IPS DF 4.7 (cell line): ENCODE results near the gene PGGHG.

Source experiments
- DNase-seq: peaks from one replicate; pipeline ENCODE4 v3.0.0-alpha.2; 2013; ENCODE audit warnings: low spot score; ENCODE audit errors: extremely low read depth

PGGHG gene

DNA sequence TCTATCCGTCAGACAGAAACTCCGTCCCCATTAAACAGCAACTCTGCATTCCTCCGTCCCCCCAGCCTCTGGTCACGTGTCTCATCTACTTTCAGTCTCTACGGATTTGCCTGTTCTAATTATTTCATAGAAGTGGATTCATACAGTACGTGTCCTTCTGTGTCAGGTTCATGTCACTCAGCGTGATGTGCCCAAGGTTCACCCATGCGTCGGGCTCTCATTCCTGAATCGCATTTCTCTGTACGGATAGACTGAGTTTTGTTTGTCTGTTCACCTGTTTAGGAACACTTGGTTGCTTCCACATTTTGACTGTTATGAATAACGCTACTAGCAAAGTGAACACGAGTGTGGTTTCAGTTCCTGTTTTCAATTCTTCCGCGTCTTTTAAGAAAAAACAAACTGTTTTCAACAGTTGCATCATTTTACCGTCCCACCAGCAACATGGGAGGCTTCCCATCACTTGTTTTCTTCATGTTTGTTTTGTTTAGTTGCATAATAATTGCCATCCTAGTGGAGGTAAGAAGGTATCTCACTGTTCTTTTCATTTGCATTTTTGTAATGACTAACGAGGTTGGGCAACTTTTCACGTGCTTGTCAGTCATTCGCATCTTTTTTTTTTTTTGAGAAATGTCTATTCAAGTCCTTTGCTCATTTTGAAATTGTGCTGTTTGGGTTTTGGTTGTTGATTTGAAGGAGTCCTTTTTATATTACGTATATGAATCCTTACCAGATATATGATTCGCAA lies 19.6 kb upstream of the PGGHG start:
- no peak for DNase-seq

DNA sequence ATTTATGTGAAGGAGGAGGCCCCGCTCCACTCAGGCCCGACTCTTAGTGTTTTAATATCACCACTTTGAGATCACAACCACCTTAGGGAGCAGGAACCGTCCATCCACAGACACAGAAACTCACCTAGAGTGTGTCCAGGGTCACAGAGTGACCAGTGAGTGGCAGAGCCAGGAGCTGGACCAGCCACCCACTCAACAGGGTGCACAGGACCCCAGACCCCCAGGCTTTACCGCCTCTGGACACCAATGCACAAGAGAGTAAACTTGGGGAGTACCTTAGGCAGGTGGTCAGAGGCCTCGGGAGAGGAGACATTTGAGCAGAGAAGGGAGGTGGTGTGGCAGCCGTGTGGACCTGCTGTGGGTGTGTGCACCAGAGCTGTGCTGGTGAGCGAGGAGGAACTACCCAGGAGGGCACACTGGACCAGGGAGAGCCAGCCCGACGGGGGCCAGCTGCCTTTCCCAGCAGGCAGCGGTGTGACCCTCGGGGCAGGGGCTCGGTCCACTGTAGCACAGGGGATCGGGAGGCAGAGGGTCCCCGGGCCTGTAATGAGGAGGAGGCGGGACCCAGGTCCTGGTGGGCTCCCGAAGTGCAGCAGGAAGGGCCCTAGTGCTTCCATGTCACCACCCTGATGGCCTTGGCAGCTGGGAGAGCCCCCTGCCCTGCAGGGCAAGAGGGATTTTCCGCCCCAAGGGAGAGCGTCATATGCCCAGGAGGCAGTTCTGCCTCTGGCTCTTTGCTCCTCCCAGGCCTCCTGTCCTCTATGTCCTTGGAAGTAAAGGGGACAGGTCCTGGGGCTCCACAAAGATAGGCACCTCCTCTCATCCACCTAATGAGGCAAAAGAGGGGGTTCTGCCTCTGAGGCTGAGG lies 18.2 kb upstream of the PGGHG start:
- no peak for DNase-seq

DNA sequence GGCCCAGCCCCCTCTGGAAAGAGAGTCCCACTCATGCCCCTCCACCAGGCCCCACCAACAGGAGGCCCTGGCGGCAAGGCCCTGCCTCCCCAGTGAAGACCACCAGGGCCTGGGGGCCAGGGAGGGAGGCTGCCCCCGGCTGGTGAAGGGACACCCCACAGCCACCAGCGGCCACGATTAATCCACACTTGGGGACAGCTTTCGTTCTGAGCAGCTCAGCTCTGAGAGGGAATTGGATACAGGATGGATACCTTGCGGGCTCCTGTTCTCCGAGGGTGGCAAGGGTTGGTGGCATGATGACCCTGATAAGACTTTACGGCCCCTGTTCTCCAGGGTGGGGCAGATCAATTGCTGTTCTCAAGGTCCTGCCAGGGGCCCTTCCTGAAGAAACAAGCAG lies 17.6 kb upstream of the PGGHG start:
- no peak for DNase-seq

DNA sequence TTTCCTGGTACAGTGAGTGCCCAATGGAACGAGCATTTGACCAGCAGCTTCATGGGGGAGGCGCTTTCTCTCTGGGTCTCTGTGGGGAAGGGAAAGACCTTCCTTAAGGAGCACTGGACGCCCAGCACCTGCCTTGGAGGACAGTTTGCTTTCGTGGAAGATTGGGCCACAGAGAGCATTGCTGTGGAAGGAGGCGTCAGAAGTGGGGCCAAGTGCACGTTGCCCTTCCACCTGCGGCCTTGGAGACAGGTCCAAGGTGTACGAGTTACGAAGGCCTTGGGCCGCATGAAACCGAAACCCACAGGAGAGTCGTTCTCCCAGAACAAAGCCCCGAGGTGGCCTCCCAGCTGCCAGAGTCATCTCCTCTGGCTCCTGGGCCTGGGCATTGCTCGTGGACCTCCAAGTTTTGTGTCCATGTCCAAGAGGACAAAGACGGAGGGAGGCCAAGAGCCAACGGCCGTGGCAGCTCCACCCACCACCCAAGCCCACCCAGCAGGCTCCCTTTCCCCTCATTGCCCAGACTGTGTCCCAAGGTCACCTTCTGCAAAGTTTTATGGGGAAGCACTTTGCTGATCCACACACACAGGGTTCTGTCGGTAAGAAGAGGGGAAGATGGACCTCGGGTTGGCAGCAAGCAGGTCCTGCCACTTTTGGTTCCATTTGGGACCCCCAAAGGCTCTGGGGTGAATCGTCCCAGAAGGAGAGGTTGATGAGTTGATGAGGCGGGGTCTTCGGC lies 16.6 kb upstream of the PGGHG start:
- no peak for DNase-seq

DNA sequence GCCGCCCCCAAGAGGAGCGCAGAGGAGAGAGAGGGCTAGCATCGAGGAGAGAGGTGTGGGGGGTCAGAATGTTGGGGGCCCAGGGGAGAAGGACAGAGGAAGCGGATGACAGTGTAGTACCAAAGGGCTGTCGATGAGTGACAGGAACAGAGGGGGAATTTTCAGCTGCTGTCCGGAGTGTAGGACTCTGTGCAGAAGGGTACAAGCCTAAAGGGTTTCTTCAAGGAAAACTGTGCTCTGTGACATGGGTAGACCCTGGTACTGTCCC lies 16.1 kb upstream of the PGGHG start:
- no peak for DNase-seq

DNA sequence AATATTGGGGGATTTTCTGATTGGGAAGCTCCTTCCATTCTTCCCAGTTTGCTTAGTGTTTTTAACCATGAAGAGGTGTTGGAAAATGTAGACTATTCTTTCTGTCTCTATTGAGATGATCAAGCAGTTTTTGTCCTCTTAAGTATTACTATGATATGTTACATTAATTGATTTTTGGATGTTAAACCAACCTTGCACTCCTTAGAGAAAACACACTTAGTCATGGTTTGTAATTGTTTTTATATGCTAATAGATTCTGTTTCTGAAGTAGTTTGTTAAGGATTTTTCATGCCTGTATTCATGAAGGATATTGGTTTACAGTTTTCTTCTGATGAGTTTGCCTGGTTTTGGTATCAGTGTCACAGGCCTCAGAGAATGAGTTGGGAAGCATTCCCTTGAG lies 12.7 kb upstream of the PGGHG start:
- DNase-seq = no peak

DNA sequence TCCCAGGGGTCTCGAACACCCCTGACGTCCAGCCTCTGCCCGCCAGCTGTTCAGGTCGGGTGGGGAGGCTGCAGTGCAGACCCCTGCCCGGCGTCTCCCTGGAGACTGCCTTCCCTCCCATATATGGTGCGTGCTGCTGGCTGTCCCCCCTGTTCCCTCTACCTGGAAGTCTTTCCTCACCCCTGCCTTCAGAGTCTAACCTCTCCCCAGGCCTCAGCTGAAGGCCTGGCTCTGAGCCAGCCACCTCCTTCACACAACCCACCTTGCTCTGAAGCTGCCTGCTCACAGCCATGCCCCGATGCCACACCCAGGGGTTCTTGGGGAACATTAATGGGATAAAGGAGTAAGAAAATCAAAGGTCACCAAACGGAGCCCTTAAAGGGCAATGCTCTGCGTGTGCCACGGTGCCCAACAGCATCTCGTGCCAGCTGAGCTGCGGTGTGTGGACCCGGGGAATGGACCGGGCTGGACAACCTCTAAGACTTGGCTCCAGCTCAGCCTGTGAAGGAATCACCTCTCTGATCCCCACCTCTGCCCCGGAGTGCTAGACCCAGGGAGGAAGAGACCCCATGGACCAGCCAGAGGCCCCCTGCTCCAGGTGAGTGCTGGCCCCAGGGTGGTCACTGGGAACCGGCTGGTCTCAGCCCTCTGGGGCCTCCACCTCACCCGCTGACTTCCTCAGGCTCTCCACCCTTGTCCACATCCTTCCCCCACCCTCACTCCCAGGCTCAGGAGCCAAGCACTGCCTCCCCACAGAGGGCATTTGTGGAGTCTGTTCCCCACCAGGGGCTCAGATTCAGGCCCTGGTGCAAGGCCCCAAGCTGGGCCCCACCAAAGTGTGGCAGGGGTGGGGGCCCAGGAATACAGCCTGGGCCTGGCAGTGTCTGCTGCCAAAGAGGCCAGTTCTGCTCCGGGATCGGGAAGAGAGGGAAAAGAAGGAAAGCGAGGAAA lies 10.7 kb upstream of the PGGHG start, which contains the start of gene NLRP6:
Gene NLRP6, plus strand, starts transcription at position 407 of the 951 bp plus-strand sequence. Its CDS starts 163 bp downstream, at position 570.
- no peak for DNase-seq

DNA sequence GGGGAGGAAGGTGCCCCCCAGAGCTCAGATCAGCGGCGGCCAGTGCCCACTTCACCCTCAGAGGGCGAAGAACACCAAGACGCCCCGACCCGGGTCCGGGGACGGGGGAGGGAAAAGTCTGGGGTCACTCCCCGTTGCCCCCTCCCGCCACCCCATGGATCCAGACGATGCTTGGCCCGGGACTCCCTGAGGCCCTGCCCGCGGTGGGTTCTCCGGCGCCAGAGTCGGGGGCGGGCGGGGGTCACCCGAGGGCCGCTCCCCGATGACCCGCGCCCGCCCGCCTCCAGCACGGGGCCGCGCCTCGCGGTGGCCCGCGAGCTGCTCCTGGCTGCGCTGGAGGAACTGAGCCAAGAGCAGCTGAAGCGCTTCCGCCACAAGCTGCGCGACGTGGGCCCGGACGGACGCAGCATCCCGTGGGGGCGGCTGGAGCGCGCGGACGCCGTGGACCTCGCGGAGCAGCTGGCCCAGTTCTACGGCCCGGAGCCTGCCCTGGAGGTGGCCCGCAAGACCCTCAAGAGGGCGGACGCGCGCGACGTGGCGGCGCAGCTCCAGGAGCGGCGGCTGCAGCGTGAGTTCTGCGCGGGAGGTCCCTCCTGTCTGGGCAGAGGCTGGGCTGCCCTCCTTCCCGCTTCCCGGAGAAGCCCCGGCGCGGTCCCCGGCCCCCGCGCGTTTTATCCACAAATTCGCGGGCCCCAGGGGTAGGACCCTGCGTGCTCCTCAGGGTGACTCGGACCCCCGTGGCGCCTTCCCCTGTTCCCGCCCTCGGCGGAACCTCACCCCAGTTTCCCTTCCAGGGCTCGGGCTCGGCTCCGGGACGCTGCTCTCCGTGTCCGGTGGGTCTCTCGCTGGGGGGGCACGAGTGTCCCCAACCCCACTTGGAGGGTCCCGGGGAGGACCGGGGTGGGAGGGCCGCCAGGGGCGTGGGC lies 9.6 kb upstream of the PGGHG start:
- DNase-seq = no peak

DNA sequence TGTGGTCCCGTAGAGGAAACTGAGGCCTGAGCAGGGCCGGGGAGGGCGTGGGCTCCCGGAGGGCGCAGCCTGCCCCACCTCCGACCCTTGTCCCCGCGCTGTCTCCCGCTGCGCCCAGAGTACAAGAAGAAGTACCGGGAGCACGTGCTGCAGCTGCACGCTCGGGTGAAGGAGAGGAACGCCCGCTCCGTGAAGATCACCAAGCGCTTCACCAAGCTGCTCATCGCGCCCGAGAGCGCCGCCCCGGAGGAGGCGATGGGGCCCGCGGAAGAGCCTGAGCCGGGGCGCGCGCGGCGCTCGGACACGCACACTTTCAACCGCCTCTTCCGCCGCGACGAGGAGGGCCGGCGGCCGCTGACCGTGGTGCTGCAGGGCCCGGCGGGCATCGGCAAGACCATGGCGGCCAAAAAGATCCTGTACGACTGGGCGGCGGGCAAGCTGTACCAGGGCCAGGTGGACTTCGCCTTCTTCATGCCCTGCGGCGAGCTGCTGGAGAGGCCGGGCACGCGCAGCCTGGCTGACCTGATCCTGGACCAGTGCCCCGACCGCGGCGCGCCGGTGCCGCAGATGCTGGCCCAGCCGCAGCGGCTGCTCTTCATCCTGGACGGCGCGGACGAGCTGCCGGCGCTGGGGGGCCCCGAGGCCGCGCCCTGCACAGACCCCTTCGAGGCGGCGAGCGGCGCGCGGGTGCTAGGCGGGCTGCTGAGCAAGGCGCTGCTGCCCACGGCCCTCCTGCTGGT lies 8.8 kb upstream of the PGGHG start:
- no peak for DNase-seq

DNA sequence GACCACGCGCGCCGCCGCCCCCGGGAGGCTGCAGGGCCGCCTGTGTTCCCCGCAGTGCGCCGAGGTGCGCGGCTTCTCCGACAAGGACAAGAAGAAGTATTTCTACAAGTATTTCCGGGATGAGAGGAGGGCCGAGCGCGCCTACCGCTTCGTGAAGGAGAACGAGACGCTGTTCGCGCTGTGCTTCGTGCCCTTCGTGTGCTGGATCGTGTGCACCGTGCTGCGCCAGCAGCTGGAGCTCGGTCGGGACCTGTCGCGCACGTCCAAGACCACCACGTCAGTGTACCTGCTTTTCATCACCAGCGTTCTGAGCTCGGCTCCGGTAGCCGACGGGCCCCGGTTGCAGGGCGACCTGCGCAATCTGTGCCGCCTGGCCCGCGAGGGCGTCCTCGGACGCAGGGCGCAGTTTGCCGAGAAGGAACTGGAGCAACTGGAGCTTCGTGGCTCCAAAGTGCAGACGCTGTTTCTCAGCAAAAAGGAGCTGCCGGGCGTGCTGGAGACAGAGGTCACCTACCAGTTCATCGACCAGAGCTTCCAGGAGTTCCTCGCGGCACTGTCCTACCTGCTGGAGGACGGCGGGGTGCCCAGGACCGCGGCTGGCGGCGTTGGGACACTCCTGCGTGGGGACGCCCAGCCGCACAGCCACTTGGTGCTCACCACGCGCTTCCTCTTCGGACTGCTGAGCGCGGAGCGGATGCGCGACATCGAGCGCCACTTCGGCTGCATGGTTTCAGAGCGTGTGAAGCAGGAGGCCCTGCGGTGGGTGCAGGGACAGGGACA lies 8.0 kb upstream of the PGGHG start:
- no peak for DNase-seq

DNA sequence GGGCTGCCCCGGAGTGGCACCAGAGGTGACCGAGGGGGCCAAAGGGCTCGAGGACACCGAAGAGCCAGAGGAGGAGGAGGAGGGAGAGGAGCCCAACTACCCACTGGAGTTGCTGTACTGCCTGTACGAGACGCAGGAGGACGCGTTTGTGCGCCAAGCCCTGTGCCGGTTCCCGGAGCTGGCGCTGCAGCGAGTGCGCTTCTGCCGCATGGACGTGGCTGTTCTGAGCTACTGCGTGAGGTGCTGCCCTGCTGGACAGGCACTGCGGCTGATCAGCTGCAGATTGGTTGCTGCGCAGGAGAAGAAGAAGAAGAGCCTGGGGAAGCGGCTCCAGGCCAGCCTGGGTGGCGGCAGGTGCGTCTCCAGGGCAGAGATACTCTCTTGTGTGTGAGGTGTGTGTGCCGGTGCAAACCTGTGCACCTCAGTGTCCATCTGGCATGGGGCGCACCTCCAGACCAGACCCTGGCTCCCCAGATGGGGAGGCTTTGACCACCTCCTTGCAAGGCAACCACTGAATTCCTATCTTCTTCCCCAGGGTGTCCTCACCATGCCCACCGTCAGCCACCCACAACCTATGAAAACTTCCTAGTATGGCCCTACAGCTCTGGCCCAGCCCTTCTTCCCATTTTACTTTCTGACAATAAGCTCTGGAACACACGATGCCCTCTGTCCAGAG lies 7.3 kb upstream of the PGGHG start:
- DNase-seq = no peak

DNA sequence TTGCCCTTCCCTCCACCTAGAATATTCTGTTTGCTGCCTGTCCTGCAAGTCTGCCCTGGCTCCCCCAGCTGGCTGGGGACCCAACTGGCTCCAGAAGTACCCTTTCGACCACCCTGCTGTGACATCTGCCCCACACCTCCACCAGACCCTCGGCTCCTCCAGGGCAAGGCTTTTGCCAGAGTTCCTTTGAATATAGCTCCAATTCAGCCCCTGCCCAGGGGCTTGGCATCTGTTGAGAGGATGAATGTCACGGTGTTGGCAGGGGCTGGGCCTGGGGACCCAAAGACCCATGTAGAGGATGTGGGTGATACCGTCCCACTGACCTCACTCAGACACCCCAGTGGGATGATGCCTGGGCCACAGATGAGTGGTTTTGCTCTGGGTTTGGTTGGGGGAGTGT lies 6.8 kb upstream of the PGGHG start:
- DNase-seq = no peak

DNA sequence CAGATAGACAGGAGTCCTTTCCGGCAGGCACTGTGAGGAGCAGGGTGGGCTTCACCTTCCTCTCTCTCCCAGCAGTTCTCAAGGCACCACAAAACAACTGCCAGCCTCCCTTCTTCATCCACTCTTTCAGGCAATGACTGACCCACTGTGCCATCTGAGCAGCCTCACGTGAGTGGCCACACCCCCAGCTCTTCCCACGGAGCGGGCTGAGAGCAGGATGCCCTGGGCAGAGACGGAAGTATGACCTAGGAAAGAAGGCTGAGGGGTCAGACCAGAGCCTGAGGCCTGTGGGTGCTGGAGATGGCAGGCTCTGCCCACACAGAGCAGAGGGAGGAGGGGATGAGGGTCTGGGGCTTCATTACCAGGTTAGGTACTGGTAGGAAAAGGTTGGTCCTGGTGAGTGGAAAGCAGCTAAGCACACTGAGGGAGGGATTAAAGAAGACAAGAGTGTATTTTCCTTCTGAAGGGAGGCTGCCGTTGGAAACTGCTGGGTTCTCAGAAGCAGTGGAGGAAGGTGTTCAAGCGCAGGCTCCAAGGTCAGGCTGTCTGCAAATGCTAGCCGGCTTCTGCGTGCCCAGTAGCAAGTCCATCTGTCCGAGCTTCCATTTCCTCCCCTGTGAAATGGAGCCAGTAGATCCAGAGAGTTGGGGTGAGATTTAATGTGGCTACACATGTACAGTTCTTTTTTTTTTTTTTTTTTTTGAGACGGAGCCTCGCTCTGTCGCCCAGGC lies 6.1 kb upstream of the PGGHG start:
- DNase-seq = no peak

DNA sequence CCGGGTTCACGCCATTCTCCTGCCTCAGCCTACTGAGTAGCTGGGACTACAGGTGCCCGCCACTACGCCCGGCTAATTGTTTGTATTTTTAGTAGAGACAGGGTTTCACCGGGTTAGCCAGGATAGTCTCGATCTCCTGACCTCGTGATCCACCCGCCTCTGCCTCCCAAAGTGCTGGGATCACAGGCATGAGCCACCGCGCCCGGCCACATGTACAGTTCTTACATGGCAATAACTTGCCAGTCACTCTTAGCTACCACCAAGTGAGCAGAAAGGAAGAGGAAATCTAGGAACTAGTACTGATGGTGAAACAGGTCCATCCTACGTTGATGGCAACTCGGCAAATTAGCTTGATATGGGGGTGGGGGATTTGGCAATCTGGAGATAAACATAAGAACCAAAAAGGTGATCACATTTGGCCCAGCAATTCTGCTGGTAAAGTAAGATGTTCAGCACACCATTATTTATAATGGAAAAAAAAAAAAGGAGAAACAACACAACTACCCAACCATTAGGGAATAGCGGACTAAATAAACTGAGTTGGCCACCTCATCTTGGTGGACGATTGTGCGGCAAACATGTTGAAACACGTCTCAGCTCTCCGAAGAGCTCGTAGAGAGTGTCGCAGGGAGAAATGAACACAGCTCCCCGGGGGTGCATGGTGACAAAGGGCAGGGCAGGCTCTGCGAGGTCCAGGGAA lies 5.4 kb upstream of the PGGHG start:
- DNase-seq = no peak

DNA sequence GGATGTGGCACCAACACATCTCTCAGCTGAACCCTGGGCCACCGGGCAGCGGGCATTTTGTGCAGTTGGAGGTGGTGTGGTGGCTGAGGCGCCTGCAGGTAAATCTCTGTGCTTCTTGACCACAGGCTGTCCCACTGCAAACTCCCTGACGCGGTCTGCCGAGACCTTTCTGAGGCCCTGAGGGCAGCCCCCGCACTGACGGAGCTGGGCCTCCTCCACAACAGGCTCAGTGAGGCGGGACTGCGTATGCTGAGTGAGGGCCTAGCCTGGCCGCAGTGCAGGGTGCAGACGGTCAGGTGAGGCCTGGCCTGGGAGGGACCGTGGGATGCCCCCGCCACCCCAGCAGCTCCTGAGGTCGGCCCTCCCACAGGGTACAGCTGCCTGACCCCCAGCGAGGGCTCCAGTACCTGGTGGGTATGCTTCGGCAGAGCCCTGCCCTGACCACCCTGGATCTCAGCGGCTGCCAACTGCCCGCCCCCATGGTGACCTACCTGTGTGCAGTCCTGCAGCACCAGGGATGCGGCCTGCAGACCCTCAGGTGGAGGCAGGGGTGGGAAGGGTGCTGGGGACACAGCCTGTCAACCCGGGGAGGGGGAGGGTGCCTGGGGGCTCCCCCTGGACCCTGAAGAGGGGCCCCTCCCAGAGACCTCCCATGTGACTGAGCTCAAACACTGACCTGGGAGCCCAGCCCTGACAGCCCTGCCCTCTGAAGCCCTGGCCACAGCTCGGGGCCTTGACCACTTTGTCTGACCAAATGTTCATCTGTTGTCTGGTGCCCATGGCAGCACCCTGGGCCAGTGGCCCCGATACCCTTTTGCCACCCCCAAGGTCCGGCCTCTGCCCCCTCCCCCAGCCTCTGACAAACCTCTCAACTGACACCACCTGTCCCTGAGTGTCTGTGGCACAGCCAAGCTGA lies 4.6 kb upstream of the PGGHG start:
- DNase-seq = no peak
